Inflammatory macrophage treated with lipopolysaccharide for 4 hours (primary cell): Measurements from ENCODE around the gene KIF21B.

Source experiments
- DNase-seq: peaks from one replicate; pipeline ENCODE4 v3.0.0-alpha.2; 2020

The KIF21B gene

GRCh38 chr1:201044119-201044518, 20.6 kb upstream of the KIF21B start:
- DNase-seq, result no peak

GRCh38 chr1:201042779-201043461, 19.4 kb upstream of the KIF21B start:
- DNase-seq, result peak; percentile 60

DNA sequence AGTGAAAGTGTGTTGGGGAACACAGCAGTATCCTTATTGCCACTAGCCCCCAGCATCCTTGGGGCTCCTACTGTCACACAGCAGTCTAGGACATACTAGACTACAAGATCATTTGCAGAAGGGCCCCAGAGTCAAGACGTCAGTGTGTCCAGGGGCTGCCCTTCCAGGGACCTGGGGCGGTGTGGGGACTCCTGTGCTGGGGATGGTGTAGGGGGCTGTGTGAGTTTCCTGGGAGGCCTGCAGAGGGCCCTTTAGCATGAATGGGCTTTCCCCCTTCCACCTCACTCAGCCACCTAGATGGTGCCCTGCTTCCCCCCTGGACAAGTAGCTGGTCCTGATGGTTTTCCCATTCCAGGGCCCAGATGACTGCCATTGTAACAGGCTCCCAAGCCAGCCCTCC, 17.5 kb upstream of the KIF21B start:
- no peak for DNase-seq

DNA sequence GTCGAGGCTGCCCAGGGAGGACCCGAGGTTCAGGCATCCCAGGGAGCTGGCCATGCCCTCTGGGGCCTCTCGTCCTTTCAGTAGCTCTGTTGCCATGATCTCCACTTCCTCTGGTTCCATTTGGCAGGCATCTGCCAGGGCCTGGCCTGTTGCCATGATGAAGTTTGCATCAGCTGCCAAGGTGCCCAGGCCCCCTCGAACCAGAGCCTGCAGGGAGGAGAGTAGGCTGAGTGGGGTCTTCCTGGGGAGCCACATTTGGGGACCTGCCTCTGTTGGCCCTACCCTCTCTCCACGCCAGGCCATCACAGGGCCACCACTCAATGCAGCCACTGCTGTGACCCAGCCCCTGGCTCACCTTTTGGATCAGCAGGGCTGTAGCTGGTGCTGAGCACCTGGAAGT, 16.4 kb upstream of the KIF21B start:
- DNase-seq, result no peak

- DNase-seq, result no peak
These were observed 15.9 kb upstream of the KIF21B start for GRCh38 chr1:201039418-201039817.

DNA sequence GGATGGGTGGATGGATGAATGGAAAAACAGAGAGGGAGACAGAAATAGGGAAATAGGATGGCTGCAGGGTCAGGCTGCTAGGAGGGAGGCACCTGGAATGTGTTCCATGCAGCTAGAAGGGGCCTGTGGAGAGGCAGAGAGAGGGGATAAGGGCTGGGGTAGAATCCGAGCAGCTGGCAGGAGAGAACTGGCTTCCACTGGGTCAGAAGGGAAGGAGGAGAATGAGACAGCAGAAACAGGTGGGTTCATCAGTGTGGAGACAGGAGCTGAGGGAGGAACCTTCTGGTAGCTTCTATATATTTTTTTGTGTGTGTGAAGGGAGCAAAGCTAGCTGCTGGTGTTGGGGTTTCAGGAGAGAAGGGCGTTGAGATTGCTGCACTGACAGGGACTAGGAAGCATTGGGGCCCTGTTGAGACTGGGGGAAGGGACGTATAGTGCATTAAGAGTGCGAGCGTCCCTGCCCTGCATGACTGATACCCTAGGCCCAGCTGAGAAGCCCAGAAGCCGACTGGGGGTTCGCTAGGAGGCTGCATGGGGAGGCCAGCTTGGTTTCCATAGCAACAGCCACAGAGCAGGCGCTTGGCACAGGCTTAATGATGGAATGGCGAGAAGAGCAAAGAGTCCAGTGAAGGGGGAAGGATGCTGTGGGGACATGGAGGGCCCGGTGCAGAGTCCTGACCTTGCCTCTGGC, 14.8 kb upstream of the KIF21B start:
- DNase-seq, result no peak

- DNase-seq, result no peak
These were observed 12.8 kb upstream of the KIF21B start for GRCh38 chr1:201036188-201036842.

DNA sequence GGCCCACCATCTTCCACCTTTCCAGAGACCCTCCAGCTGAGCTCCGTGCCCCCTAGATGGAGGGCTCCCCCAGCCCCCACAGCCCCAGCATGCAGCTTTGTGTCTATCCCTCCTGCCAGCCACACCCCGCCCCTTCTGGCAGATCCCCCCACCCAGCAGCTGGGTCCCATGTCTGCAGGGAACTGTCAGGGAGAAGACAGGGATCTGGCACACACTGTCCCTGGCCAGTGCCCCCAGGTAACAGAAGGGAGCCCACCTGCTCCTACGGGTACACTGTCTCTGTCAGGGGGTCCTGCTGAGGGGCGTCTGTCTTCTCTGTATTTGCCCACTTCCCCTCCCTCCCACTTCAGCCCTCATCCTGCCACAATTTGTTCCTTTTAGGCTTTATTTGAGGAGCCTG, 11.2 kb upstream of the KIF21B start:
- DNase-seq, result no peak

DNA sequence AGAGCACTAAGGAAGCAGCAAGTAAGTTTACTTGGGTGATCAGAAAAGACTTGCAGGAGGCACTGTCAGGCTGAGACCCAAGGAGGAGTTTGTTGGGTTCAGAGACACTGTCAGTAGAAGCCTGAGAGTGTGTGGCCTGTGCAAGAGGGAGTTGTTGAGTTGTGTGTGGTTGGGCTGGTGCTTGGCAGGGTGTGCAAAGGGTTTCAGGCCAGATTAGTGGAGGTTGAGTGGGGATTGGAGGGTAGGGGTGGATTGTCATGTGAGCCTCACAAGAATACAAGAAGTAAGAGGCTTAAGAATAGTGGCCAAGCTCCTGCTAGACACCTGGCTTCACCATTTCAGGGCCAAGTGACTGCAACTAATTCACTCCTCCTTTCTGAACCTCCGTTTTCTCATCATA, 8.9 kb upstream of the KIF21B start:
- no peak for DNase-seq

- DNase-seq, result peak; percentile 83
These were observed 5.0 kb upstream of the KIF21B start for GRCh38 chr1:201028461-201028889.

DNA sequence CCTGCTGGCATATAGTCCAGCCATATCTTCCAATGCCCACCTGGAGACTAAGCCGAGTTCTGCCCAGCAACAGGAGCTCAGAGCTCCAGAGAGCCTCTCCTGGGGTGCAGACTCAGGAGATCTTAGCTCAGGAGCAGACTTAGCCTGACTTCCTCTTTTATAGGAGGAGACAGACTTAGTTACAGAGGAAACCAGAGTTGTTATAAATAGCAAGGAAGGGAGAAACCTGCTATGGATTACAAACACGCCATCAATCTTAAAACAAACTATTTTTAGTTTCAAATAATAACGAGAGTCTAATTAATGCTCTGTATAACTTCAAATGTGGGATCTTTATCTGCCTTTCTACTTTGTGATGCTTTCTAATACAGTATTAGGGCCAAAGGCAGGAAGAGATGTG, 3.3 kb upstream of the KIF21B start:
- peak; percentile 50 for DNase-seq

- DNase-seq, result no peak
These were observed 2.7 kb upstream of the KIF21B start for GRCh38 chr1:201026234-201026633.

DNA sequence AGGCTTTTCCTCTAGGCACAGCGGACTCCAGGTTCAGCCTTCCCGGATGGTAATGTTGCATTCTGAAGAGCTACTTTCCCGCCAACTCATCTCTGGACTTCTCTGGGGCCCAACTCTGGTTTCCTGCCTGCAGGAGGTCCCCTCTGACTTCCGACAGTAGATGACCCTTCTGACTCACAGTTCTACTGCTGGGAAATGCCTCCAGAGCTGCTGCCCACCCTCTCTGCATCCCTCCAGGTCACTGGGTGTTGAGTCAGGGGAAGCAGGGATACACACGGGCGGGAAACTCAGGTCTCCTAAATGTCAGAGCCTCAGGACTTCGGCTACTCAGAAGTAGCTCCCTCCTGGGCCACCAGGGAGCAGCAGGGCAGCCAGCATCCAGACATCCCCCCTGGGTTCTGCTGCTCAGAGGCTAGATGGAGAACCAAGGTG, 2.1 kb upstream of the KIF21B start:
- peak; percentile 41 for DNase-seq

GRCh38 chr1:201024625-201024998, 1.1 kb upstream of the KIF21B start:
- no peak for DNase-seq

- DNase-seq, result no peak
These were observed 558 bp upstream of the KIF21B start for GRCh38 chr1:201023920-201024624.

- peak; percentile 75 for DNase-seq
These were observed 546 bp downstream of the KIF21B start for GRCh38 chr1:201022820-201023516.

GRCh38 chr1:201022493-201022819, 1.1 kb downstream of the KIF21B start:
- DNase-seq, result no peak

- DNase-seq, result no peak
These were observed 1.7 kb downstream of the KIF21B start for GRCh38 chr1:201021630-201022492.

DNA sequence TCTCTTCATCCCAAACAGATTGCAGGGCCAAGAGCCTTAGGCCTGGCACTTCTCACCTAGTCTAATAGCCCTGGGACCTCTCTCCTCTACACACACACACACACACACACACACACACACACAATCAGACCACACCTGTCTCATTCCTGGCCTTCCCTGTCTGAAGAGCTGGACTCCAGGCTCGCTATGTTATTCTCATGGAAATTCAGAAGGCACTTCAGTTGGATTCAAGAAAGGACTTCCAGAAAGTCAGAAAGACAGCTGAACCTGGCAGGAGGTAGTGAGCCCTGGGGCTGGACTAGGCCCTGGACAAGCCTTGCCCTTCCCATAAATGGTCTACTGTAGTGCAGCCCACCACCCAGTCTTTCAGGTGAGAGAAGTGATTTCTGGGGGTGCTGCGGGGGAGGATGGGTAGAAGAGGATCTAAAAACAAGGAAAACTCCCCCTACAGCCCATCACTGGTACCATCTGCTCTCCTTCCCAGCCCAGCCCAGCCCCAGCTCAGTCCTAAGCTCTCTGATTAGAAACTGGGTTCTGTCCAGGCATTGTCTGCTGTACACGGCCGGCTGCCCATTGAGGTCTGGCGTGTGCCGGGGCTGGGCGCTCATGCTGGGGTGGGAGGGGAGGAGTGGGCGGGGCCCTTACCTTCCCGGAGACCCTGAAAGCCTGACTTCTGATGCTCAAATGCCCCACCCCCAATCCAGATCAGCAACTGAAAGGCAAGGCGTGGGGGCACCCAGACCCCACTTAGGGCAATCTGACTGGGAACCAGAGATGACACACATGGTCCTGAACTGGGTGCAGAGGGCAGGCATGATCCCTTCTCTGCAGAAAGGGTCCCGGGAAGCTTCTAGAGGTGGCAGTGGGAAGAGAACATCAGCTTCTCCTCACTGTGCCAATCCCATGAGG, 2.5 kb downstream of the KIF21B start:
- peak; percentile 5 for DNase-seq

- no peak for DNase-seq
These were observed 3.4 kb downstream of the KIF21B start for GRCh38 chr1:201020040-201020591.
